IPS-20b (cell line): Measurements from ENCODE around the gene BIRC5.

Experiments used
- H3K27ac ChIP-seq: one replicate; pipeline ENCODE4 v1.5.1; 2013; ENCODE audit warnings: low read length
- H3K27me3 ChIP-seq: 2 replicates; pipeline ENCODE4 v1.6.1; 2013; ENCODE audit warnings: mild to moderate bottlenecking, low read length, inconsistent platforms; ENCODE audit not compliant: insufficient read depth
- H3K36me3 ChIP-seq: 2 replicates; pipeline ENCODE4 v1.6.1; 2013; ENCODE audit warnings: low read depth, mild to moderate bottlenecking, inconsistent platforms, low read length, moderate library complexity; ENCODE audit not compliant: insufficient read depth
- H3K4me1 ChIP-seq: 2 replicates; pipeline ENCODE4 v1.6.1; 2013; ENCODE audit warnings: mild to moderate bottlenecking, control low read depth, inconsistent platforms, low read length, moderate library complexity; ENCODE audit not compliant: insufficient read depth
- H3K4me3 ChIP-seq: 2 replicates; pipeline ENCODE4 v1.5.1; 2013; ENCODE audit warnings: mild to moderate bottlenecking, low read length, inconsistent platforms
- H3K9ac ChIP-seq: 2 replicates; pipeline ENCODE4 v1.6.1; 2013; ENCODE audit warnings: low read depth, mild to moderate bottlenecking, inconsistent platforms, low read length, moderate library complexity
- H3K9me3 ChIP-seq: 2 replicates; pipeline ENCODE4 v1.6.1; 2013; ENCODE audit warnings: mild to moderate bottlenecking, low read depth, low read length, inconsistent platforms; ENCODE audit not compliant: insufficient read depth

BIRC5 gene

DNA sequence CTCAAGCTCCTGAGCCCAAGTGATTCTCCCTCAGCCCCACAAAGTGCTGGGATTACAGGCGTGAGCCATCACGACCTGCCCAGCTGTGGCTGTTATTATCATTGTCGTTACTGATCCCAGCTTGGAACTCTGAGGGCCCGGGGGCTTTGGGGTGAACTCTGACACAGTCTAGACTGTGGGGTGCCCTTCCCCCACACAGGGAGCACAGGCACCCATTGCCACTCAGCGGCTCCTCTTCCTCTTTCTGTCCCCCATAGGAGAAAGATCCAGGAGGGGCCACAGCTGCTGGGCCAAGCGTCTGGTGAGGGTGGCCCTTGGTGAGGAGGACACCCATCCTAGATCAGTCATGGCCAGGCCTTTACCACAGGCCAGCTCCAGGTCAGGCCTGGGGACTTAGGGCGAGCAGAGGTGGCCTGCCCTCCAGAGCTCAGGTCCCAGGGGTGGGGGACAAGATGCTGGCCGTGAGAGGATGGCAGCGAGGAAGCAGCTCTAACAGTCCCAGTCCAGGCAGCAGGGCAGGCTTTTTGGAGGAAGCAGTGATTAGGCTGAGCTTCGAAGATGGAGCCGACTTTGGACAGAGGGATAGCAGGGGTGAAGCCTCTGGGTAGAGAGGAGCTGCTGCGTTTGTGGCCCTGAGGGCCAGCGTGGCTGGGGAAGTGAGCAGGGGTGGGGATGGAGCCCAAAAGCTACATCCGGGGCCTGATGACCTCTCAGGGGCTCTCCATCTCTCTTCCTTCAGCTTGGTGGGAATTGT lies 42.1 kb downstream of the BIRC5 start:
- Histone ChIP-seq H3K9me3 (no peaks in the 10 kb centered on the region), H3K27ac (no peak overlapping the region), H3K4me3 (no peak overlapping the region), H3K9ac (peak overlapping the region; percentile 41; the same call in 1 of the 2 replicates), H3K4me1 (peaks cover 19% of the 10 kb centered on the region), H3K27me3 (no peaks in the 10 kb centered on the region), H3K36me3 (no peaks in the 10 kb centered on the region)

DNA sequence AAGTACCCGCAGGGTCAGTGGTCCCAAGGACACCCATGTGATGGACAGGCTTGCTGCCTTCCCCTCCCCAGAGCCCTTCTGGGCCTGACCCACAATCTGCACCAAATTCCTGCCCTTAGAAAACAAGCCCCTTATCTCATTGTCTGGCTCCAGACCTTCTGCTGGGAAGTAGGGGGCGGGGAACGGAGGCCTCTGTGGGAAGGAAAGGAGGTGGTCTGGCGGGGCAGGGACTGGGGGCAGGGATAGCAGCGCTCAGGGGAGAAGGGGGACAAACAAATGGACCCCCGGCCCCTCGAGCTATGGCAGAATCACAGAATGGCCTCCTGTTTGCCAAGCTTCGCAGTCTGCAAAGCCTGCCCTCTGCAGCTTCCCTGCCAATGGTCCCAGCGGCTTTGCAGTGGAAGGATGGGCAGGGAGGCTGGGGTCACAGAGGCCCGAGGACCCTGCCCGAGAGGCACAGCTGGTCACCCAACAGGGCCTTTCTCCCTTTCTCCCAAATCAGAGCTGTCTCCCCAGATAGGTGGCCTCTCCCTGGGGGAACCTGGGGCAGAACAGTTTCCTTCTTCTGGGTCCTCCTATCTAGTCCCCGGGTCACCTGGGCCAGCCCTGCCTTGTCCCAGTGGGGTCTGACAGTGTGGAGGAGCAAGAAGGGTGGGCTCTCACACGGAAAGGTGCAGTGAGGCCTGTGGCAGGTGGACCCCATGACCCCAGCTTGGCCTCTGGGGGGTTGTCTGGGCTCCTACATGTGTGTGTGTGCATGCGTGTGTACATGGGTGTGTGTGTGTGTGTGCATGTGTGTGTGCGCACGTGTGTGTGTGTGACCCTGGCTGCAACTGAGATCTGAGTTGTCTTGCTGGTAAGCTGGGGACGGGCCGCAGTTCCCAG lies 42.9 kb downstream of the BIRC5 start:
- no peak overlapping the region for H3K27ac ChIP-seq
- no peaks in the 10 kb centered on the region for H3K36me3 ChIP-seq
- peaks cover 19% of the 10 kb centered on the region for H3K4me1 ChIP-seq
- no peak overlapping the region for H3K4me3 ChIP-seq
- no peaks in the 10 kb centered on the region for H3K9me3 ChIP-seq
- H3K9ac ChIP-seq = peak overlapping the region; percentile 41; the same call in 1 of the 2 replicates
- H3K27me3 ChIP-seq = no peaks in the 10 kb centered on the region

DNA sequence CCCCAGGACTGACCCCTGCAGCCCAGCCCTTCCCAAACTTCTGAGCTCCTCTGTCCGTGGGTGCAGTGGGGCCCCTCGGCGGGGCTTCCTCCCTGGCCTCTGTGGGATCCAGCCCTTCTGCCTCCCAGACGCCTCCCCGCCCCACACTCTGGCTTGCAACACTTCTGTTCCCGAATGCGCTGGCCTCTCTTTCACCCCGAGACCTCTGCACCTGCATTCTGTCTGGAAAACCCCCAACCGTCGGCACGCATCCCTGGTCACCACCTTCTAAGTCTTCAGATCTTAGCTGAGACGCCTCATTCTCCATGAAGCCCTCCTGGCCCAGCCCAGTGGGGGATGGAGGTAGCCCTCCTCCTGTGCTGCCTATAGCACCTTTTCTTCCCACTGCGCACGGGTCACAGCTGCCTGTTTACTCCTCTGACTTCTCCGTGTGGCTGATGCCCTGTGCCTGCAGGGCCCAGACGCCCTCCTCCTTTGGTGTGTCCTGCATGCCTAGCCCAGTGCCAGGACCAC lies 43.8 kb downstream of the BIRC5 start:
- H3K27ac ChIP-seq = peak overlapping the region; percentile 18

DNA sequence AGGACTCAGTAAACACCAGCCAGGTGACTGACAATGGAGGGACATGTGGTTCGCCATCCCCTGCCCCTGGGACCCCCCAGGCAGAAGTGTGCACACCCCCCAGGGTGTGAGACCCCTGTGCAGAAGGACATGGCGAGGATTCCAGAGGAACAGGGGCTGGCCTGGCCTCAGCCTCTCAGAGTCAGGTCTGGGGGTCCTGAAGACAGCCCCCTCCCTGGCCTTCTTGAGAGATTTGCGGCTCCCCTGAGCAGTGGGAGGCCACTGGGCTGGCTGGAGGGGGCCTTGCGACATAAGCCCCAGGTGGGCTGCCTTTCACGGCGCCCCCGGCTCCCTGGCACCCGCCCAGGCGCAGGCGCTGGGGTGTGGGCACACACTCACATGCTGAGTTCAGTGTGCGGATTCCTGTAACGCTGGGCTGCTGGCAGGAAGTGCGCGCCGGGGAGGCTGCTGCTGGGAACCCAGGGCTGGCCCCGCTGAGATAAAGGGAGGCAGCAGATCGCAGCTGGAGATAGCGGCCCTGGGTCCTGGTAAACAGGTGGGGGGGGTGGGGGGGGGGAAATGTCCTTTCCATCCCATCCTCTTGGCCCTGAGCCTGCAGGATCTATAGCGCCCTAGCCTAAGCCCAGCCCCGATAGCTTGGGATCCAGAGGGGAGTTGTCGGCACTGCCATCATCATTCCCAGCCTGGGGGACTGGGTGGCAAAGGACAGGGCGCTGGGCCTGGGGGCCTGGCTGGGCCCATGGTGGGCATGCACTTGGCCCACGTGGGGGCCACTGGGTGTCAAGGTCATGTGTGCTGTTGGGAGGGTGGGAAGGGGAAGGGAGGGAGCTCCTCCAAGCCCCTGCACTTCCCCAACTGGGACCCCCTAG lies 44.5 kb downstream of the BIRC5 start:
- Histone ChIP-seq H3K36me3 (no peaks in the 10 kb centered on the region), H3K4me1 (peaks cover 15% of the 10 kb centered on the region), H3K27me3 (no peaks in the 10 kb centered on the region), H3K4me3 (no peak overlapping the region), H3K27ac (peak overlapping the region; percentile 18), H3K9ac (no peak overlapping the region), H3K9me3 (no peaks in the 10 kb centered on the region)

More for the DNA sequence above, 43.8 kb downstream of the BIRC5 start:
- H3K4me1 ChIP-seq = peaks cover 19% of the 10 kb centered on the region
- H3K27me3 ChIP-seq = no peaks in the 10 kb centered on the region
- no peaks in the 10 kb centered on the region for H3K36me3 ChIP-seq
- no peaks in the 10 kb centered on the region for H3K9me3 ChIP-seq
- H3K9ac ChIP-seq = no peak overlapping the region
- H3K4me3 ChIP-seq = no peak overlapping the region

DNA sequence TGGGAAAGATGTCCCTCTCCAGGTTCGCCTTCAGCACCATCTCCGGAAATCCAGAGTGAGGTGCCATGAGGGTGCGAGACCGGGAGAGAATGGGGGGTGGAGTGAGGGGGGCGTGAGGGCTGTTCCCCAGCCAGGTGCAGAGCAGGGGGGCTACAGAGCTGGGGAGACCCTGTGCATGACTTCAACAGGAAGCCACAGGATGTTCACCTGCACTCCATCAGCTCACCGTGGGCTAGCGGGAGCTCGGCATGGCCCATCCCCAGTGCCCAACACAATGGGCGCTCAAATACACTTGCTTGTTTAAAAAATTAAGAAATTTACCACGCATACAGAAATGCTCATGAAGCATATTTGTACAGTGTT lies 45.1 kb downstream of the BIRC5 start:
- no peaks in the 10 kb centered on the region for H3K27me3 ChIP-seq
- no peak overlapping the region for H3K4me3 ChIP-seq
- no peaks in the 10 kb centered on the region for H3K36me3 ChIP-seq
- no peak overlapping the region for H3K9ac ChIP-seq
- H3K27ac ChIP-seq = no peak overlapping the region
- H3K4me1 ChIP-seq = peaks cover 15% of the 10 kb centered on the region
- no peaks in the 10 kb centered on the region for H3K9me3 ChIP-seq

DNA sequence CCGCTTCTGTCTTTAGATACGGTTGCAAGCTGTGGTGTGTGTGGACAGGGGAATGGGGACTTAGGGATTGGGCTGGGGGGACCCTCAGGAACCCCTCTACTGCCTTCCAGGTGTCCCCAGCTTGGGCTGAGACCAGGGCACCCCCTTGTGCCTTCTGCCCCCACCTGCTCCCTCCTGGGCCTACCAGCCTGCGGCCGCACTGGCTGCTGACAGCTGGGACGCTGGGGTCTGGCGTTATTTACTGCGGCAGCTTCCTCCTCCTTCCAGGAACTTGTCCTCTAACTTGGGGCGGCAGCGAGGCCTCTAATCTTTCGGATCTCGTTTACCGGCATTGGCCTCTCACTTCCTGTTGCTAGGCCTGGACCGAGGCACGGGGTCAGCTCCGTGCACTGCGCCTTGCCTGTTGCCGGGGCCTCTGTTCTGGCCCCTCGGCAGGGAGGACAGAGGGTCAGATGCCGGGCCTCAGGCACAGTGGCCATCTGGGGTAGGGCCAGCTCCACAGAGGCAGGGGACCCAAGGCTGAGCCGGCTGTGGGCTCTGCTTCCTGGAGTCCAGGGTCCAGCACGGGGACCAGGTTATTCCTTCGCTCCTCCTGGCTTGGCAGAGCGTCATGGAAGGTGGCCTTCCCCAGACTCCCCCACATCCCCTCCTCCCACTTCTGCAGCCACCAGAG lies 49.1 kb downstream of the BIRC5 start:
- Histone ChIP-seq H3K9me3 (no peaks in the 10 kb centered on the region), H3K9ac (no peak overlapping the region), H3K4me1 (peaks cover 12% of the 10 kb centered on the region), H3K4me3 (no peak overlapping the region), H3K36me3 (no peaks in the 10 kb centered on the region), H3K27ac (no peak overlapping the region), H3K27me3 (peaks cover 7% of the 10 kb centered on the region; the same call in 1 of the 2 replicates)

DNA sequence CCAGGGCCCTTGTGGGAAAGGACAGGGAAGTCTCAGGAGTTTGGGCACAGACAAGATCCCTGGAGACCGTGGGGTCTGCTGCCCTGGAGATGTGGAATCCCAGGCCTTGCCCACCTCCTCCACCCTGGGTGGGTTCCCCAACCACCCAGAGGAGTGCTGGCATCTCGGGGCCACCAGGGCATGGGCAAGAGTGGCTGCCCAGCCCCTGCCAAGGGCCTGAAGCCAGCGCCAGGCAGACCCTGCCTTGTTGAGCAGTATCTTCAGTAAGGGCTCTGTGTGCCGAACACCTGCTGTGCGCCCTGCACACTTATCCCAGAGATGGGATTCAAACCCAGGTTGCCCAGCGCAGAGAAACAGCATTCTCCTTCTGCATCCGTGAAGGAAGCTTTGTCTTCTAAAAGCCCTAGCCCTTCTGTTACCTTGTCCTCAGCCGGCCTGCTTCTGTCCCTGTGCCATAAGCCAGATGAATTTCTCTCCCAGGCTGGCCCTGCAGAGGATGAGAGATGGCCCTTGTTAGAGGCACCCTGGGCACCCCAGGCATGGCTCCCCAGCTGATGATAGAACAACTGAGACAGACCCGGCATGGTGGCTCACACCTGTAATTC lies 49.8 kb downstream of the BIRC5 start:
- Histone ChIP-seq H3K27ac (no peak overlapping the region), H3K9me3 (no peaks in the 10 kb centered on the region), H3K36me3 (no peaks in the 10 kb centered on the region), H3K4me1 (peaks cover 18% of the 10 kb centered on the region), H3K9ac (no peak overlapping the region), H3K4me3 (no peak overlapping the region), H3K27me3 (peaks cover 14% of the 10 kb centered on the region)

DNA sequence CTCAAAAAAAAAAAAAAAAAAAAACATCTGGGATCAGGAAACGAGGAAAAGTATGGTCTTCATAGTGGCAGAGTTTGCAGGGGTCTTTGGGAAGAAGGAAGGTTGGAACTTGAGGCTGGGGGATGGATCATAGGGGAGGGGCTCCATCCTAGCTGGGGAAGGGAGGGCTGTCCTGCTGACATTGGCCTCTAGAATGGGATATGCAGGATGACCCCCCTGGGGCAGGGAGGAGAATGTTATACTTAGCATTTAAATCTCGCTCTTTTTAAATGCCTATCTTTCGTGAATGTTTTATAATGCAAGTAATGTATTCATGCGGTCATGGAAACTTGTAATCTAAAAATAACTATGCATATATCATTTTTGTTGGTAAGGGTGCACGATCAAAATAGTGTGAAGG lies 50.5 kb downstream of the BIRC5 start:
- H3K36me3 ChIP-seq = no peaks in the 10 kb centered on the region
- H3K9me3 ChIP-seq = no peaks in the 10 kb centered on the region
- H3K27ac ChIP-seq = no peak overlapping the region
- H3K4me1 ChIP-seq = peaks cover 25% of the 10 kb centered on the region
- no peak overlapping the region for H3K9ac ChIP-seq
- H3K27me3 ChIP-seq = peaks cover 17% of the 10 kb centered on the region
- H3K4me3 ChIP-seq = no peak overlapping the region

DNA sequence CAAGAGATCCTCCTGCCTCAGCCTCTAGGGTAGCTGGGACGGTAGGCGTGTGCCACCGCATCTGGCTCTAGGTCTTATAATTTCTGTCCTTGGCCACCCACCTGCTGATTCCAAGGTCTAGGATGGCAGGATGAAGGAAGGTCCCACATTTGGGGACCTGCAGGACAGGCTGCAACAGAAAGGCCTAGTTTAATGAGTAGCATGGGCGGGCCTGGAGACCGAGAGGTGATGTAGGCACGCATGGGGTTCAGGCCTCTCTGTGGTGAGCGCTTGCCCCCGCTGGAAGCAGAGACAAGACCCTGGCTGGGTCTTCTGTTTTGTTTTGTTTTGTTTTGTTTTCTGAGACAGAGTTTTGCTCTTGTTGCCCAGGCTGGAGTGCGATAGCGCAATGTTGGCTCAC lies 51.1 kb downstream of the BIRC5 start:
- H3K4me3 ChIP-seq = no peak overlapping the region
- no peak overlapping the region for H3K9ac ChIP-seq
- H3K36me3 ChIP-seq = no peaks in the 10 kb centered on the region
- no peak overlapping the region for H3K27ac ChIP-seq
- peaks cover 31% of the 10 kb centered on the region for H3K4me1 ChIP-seq
- no peaks in the 10 kb centered on the region for H3K9me3 ChIP-seq
- H3K27me3 ChIP-seq = peaks cover 17% of the 10 kb centered on the region

DNA sequence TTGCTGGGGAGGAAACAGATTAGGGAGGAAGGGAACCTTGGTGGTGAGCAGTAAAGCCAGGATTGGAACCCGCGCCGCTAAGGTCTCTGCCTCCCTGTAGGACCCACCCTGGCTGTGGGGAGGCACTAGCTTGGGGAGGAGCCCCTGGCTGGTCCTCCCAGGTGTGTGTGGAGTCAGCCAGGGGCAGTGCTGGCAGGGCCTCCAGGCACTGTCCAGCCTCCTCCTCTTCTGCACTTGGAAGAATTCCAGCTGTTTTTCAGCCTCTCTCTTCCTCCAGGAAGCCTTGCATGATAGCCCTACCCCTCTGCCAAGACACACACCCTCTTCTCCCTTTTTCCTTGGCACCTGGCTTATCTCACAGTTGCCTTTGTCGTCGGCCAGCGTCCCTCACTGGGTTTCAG lies 52.2 kb downstream of the BIRC5 start:
- Histone ChIP-seq H3K4me3 (no peak overlapping the region), H3K27ac (no peak overlapping the region), H3K9me3 (no peaks in the 10 kb centered on the region), H3K4me1 (peaks cover 36% of the 10 kb centered on the region), H3K27me3 (peaks cover 17% of the 10 kb centered on the region), H3K36me3 (no peaks in the 10 kb centered on the region), H3K9ac (no peak overlapping the region; the same call in 1 of the 2 replicates)
